Measurements from ENCODE around the gene DNAL4. TPM values are rescaled to one million over a fixed set of nuclear protein-coding genes. Genes with fewer than 3 reads are reported as not detected.

DNAL4 gene
- total RNA-seq, 1 experiment from 2014 or later, result 8.3 TPM

- H3K27ac Mint-ChIP-seq, result no peak overlapping the region; a peak in 1 of 7 replicates
- H3K9me3 ChIP-seq (ENCODE audit: control insufficient read depth, low read depth, low read length), result no peaks in the 10 kb centered on the region
Measured at GRCh38 chr22:38826386-38826785, 32.4 kb upstream of the DNAL4 start.

More at GRCh38 chr22:38826386-38826785, 32.4 kb upstream of the DNAL4 start:
- DNase-seq, result no peak
- peaks cover 3% of the 10 kb centered on the region for H3K27me3 Mint-ChIP-seq (ENCODE audit: low read depth)
- TF ChIP-seq CTCF (conservative IDR thresholded peaks at IDR 0.05), result no peak
- H3K23ac ChIP-seq (ENCODE audit: insufficient read length, low read depth, low read length), result no peak overlapping the region
- H3K4me1 Mint-ChIP-seq, result peaks cover 12 to 16% of the 10 kb centered on the region in 2 experiments
- no peak overlapping the region for H2AFZ ChIP-seq (ENCODE audit: low read length)
- no peak overlapping the region for H4K5ac ChIP-seq (ENCODE audit: insufficient read length, low read depth, low read length)
- WGBS (ENCODE audit: extremely low coverage, insufficient read length, low lambda C conversion rate), result no CpG with 5 or more reads among the region's 16 CpGs
- H3K4me1 ChIP-seq (ENCODE audit: insufficient read depth, low read length), result no peaks in the 10 kb centered on the region
- H3K14ac ChIP-seq (ENCODE audit: insufficient read depth, low read length), result no peak overlapping the region
- H2BK15ac ChIP-seq (ENCODE audit: low read depth, low read length), result no peak overlapping the region
- no peak overlapping the region for H2BK120ac ChIP-seq (ENCODE audit: low read depth, low read length, poor library complexity, severe bottlenecking)
- no peaks in the 10 kb centered on the region for H3K36me3 Mint-ChIP-seq (ENCODE audit: insufficient read depth in 1 of 3, low read depth in 3 of 3)
- H3K79me1 ChIP-seq (ENCODE audit: insufficient read depth, low read depth, low read length, poor library complexity, severe bottlenecking), result no peaks in the 10 kb centered on the region
- no peak overlapping the region for H2BK20ac ChIP-seq (ENCODE audit: low read depth, low read length, poor library complexity, severe bottlenecking)
- no peak overlapping the region for H3K18ac ChIP-seq (ENCODE audit: insufficient read length, low read depth, low read length)
- H3K27me3 ChIP-seq (ENCODE audit: insufficient read depth, low read length), result no peaks in the 10 kb centered on the region
- H3K4ac ChIP-seq (ENCODE audit: low read depth, low read length), result no peak overlapping the region
- H2BK5ac ChIP-seq (ENCODE audit: insufficient read length, low read length), result no peak overlapping the region
- H3K4me2 ChIP-seq (ENCODE audit: insufficient read depth, insufficient read length, low read length), result no peak overlapping the region
- H3K79me2 ChIP-seq (ENCODE audit: insufficient read depth, low read length), result no peaks in the 10 kb centered on the region
- H4K91ac ChIP-seq (ENCODE audit: insufficient read length, low read depth, low read length), result no peak overlapping the region
- no peak overlapping the region for H3K56ac ChIP-seq (ENCODE audit: insufficient read length, low read depth, low read length)
- no peak overlapping the region for H2AK5ac ChIP-seq (ENCODE audit: insufficient read length, low read length)
- H4K20me1 ChIP-seq (ENCODE audit: control insufficient read depth, insufficient read depth, insufficient read length), result no peaks in the 10 kb centered on the region
- no peaks in the 10 kb centered on the region for H3K23me2 ChIP-seq (ENCODE audit: insufficient read length, low read depth, low read length, poor library complexity, severe bottlenecking)
- no peak overlapping the region for H3K4me3 Mint-ChIP-seq
- H3K9ac ChIP-seq (ENCODE audit: extremely low read depth, insufficient read length, low read length), result no peak overlapping the region
- no peak overlapping the region for H4K8ac ChIP-seq (replicated peaks; ENCODE audit: insufficient read length, low read depth, low read length)
- no peak overlapping the region for H3K27ac ChIP-seq (ENCODE audit: insufficient read length, low read depth, low read length)
- no peak overlapping the region for H2BK12ac ChIP-seq (ENCODE audit: insufficient read length, low read depth, low read length)
- H3K9me3 Mint-ChIP-seq, result no peaks in the 10 kb centered on the region
- no peak overlapping the region for H3T11ph ChIP-seq (ENCODE audit: low read length)
